Measurements from ENCODE around the gene GNG7.
"Not testable (repeated sequence)": the region's sequence is repeated elsewhere in the genome, so short reads cannot be mapped to it uniquely, and the experiment has no call there.

The GNG7 gene

DNA sequence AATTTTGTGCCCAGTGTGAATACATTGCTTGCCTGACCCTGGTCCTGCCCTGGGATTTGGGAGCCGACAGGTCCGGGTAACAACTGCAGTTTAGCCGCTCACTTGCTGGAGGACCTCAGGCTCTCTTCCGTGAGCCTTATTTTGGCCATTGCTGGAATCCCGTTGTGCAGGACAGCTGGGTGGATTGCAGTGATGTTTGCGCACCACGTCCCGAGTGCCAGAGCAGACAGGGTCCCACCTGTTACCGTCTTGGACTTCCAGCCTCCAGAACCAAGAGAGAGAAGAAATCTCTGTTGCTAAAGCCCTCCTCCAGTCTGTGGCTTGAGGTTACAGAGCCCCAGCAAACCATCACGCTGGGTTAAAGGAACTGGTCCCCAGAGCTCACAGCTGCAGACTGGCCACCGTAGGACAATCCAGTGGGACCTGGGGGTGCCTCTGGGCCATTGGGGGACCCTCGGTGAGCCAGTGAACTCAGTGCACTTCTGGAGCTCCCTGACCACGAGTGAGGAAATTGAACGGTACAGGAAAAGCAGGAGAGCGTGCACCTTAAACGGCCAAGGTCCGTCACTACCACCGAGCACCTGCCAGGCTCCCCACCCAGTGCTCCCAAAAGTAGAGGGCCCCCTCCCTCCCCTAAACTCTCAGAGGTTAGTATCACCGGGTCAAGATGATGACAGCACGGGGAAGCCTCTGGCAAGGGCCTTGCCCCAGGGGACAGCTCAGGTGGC lies 92.9 kb downstream of the GNG7 start:
- ChIA-PET POLR2A (interaction anchor here (1.1 to 5.9 kb wide), 3 partner anchors 10 to 133 kb away, joined by 3 to 81 read pairs (median 4); partner anchors contain the start of gene GADD45B), CTCF (no interaction called here)
- no peak for TF ChIP-seq L3MBTL2 (conservative IDR thresholded peaks at IDR 0.05)
- no peak for TF ChIP-seq CTBP1 (IDR thresholded peaks at IDR 0.05; ENCODE audit: borderline replicate concordance)
- no peak for TF ChIP-seq ELF4 (IDR thresholded peaks at IDR 0.05)
- no peak for TF ChIP-seq ZNF384 (IDR thresholded peaks at IDR 0.05)
- TF ChIP-seq, protein P1, sequence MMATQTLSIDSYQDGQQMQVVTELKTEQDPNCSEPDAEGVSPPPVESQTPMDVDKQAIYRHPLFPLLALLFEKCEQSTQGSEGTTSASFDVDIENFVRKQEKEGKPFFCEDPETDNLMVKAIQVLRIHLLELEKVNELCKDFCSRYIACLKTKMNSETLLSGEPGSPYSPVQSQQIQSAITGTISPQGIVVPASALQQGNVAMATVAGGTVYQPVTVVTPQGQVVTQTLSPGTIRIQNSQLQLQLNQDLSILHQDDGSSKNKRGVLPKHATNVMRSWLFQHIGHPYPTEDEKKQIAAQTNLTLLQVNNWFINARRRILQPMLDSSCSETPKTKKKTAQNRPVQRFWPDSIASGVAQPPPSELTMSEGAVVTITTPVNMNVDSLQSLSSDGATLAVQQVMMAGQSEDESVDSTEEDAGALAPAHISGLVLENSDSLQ (IDR thresholded peaks at IDR 0.05): no peak
- TF ChIP-seq HDGF (IDR thresholded peaks at IDR 0.05; ENCODE audit: borderline replicate concordance): no peak
- TF ChIP-seq FOXM1 (IDR thresholded peaks at IDR 0.05; ENCODE audit: borderline replicate concordance): no peak
- TF ChIP-seq BHLHE40 (IDR thresholded peaks at IDR 0.05; ENCODE audit: borderline replicate concordance): no peak
- TF ChIP-seq FOXK2 (IDR thresholded peaks at IDR 0.05): no peak
- no peak for TF ChIP-seq SUZ12 (IDR thresholded peaks at IDR 0.05)
- TF ChIP-seq TARDBP (IDR thresholded peaks at IDR 0.05): no peak
- no peak for TF ChIP-seq ARNT (IDR thresholded peaks at IDR 0.05)
- TF ChIP-seq NFRKB (IDR thresholded peaks at IDR 0.05): no peak
- no peak for TF ChIP-seq FOXA1 (IDR thresholded peaks at IDR 0.05)
- no peak for TF ChIP-seq LEF1 (IDR thresholded peaks at IDR 0.05; ENCODE audit: borderline replicate concordance)
- no peak for TF ChIP-seq SP1 (IDR thresholded peaks at IDR 0.05)
- DNase-seq (ENCODE audit: extremely low spot score): no peak

- POLR2A ChIA-PET: interaction anchor here (1.1 to 5.9 kb wide), 3 partner anchors 10 to 132 kb away, joined by 3 to 81 read pairs (median 4); partner anchors contain the start of gene GADD45B
Observed at GRCh38 chr19:2609034-2609388, 93.5 kb downstream of the GNG7 start.

GRCh38 chr19:2608602-2608922 lies 93.9 kb downstream of the GNG7 start:
- ChIA-PET CTCF (no interaction called here), POLR2A (interaction anchor here (1.1 to 5.9 kb wide), 2 partner anchors 79 to 132 kb away, joined by 3 to 81 read pairs; partner anchors contain the start of gene GADD45B)
- no peak for TF ChIP-seq ELF4 (IDR thresholded peaks at IDR 0.05)
- TF ChIP-seq ZNF384 (IDR thresholded peaks at IDR 0.05): no peak
- no peak for TF ChIP-seq NFRKB (IDR thresholded peaks at IDR 0.05)
- no peak for TF ChIP-seq CTBP1 (IDR thresholded peaks at IDR 0.05; ENCODE audit: borderline replicate concordance)
- TF ChIP-seq HDGF (IDR thresholded peaks at IDR 0.05; ENCODE audit: borderline replicate concordance): no peak
- no peak for TF ChIP-seq BHLHE40 (IDR thresholded peaks at IDR 0.05; ENCODE audit: borderline replicate concordance)
- TF ChIP-seq SP1 (IDR thresholded peaks at IDR 0.05): no peak
- TF ChIP-seq LEF1 (IDR thresholded peaks at IDR 0.05; ENCODE audit: borderline replicate concordance): no peak
- no peak for TF ChIP-seq SUZ12 (IDR thresholded peaks at IDR 0.05)
- no peak for TF ChIP-seq FOXA1 (IDR thresholded peaks at IDR 0.05)
- TF ChIP-seq, protein P1 (IDR thresholded peaks at IDR 0.05): no peak
- no peak for TF ChIP-seq TARDBP (IDR thresholded peaks at IDR 0.05)
- TF ChIP-seq FOXK2 (IDR thresholded peaks at IDR 0.05): no peak
- no peak for TF ChIP-seq ARNT (IDR thresholded peaks at IDR 0.05)
- no peak for TF ChIP-seq FOXM1 (IDR thresholded peaks at IDR 0.05; ENCODE audit: borderline replicate concordance)
- TF ChIP-seq L3MBTL2 (conservative IDR thresholded peaks at IDR 0.05): no peak
- DNase-seq (ENCODE audit: extremely low spot score): no peak

More at GRCh38 chr19:2609034-2609388, 93.5 kb downstream of the GNG7 start:
- DNase-seq (ENCODE audit: extremely low spot score); CTCF ChIA-PET: not testable (repeated sequence)

GRCh38 chr19:2607712-2608601 lies 94.5 kb downstream of the GNG7 start:
- POLR2A ChIA-PET: interaction anchor here (1.1 to 5.9 kb wide), 2 partner anchors 79 to 131 kb away, joined by 3 to 81 read pairs; partner anchors contain the start of gene GADD45B
- 0 out of 2 replicates have a peak, but pooled peaks have one; percentile 6 for TF ChIP-seq ZNF384 (IDR thresholded peaks at IDR 0.05)
- TF ChIP-seq, protein P1 (IDR thresholded peaks at IDR 0.05): no peak
- CTCF ChIA-PET: no interaction called here
- DNase-seq (ENCODE audit: extremely low spot score): no peak

DNA sequence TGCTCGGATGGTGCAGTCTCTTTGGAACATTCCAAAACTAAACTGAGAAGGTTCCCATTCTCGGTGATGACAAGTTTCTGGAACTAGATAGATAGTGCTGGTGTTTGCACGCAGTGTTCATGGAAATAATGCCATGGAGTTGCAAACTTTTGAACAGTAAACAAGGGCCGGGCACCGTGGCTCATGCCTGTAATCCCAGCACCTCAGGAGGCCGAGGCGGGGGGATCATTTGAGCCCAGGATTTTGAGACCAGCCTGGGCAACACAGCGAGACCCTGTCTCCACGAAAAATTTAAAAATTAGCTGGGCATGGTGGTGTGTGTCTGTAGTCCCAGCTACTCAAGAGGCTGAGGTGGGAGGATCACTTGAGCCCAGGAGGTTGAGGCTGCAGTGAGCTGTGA lies 95.7 kb downstream of the GNG7 start:
- CTCF ChIA-PET; DNase-seq (ENCODE audit: extremely low spot score): not testable (repeated sequence)
- POLR2A ChIA-PET: interaction anchor here (5.9 kb wide), 1 partner anchor 130 kb away, joined by 81 read pairs; the partner anchor contains the start of gene GADD45B

- CTCF ChIA-PET; DNase-seq (ENCODE audit: extremely low spot score): not testable (repeated sequence)
- POLR2A ChIA-PET: interaction anchor here (1.0 kb wide), 1 partner anchor 130 kb away, joined by 4 read pairs; the partner anchor contains the start of gene GADD45B
Observed at GRCh38 chr19:2605889-2606288, 96.6 kb downstream of the GNG7 start.
